Neutrophil (primary cell): ENCODE data around the gene BPIFB3.
"Not testable (repeated sequence)": the region's sequence is repeated elsewhere in the genome, so short reads cannot be mapped to it uniquely, and the experiment has no call there.

Experiments
- H3K27ac ChIP-seq: fragments of 200-600 bp; sonication (generic); 2 replicates; pipeline ENCODE4 v1.5.1; 2016; ENCODE audit warnings: mild to moderate bottlenecking, moderate library complexity
- H3K27me3 ChIP-seq: fragments of 200-600 bp; sonication (generic); 2 replicates; pipeline ENCODE4 v1.6.0; 2016; ENCODE audit warnings: mild to moderate bottlenecking
- H3K36me3 ChIP-seq: fragments of 200-600 bp; sonication (generic); 2 replicates; pipeline ENCODE4 v1.5.1; 2017
- H3K4me1 ChIP-seq, 2 experiments: fragments of 200-600 bp in 1 of 2; sonication (generic) in 1 of 2; 1 replicate in 1 of 2; 2 replicates in 1 of 2; pipeline versions ENCODE4 v1.5.1 to v1.6.1; 2013 to 2016; ENCODE audit warnings: low read depth in 1 of 2, low read length in 1 of 2, mild to moderate bottlenecking in 1 of 2, moderate library complexity in 1 of 2; ENCODE audit not compliant: control insufficient read depth in 1 of 2, insufficient read depth in 1 of 2
- H3K4me3 ChIP-seq, 2 experiments: fragments of 200-600 bp in 1 of 2; sonication (generic) in 1 of 2; 1 replicate in 1 of 2; 2 replicates in 1 of 2; pipeline ENCODE4 v1.5.1; 2013 to 2016; ENCODE audit warnings: low read depth in 1 of 2, low read length in 1 of 2, mild to moderate bottlenecking in 1 of 2, moderate library complexity in 1 of 2
- H3K9me3 ChIP-seq: fragments of 200-600 bp; sonication (generic); 2 replicates; pipeline ENCODE4 v1.5.1; 2016
- CTCF ChIP-seq: fragments of 200-600 bp; sonication (generic); IDR thresholded peaks from 2 replicates; pipeline ENCODE4 v1.5.1; 2016; ENCODE audit warnings: antibody characterized with exemption

The BPIFB3 gene

DNA sequence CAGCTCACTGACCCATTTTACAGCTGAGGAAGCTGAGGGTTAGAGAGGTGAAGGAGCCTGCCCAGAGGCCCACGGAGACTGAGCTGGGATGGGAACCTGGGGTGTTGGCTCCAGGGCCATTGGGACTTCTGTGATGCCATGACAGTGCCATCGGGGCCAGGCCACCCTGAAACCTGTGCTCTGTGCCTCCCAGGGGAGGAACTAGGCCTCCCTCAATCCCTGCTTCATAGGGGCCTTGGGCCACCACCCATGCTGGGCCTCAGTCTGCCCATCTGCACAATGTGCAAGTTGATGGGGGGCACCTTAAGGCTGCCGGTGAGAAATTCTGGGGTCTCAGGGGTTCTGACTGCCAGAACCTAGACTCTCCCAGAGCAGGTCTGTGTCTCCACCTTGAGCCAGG lies 50.6 kb downstream of the BPIFB3 start:
- Histone ChIP-seq H3K27me3 (no peaks in the 10 kb centered on the region), H3K27ac (no peak overlapping the region), H3K36me3 (no peaks in the 10 kb centered on the region), H3K4me1 (no peaks in the 10 kb centered on the region), H3K9me3 (no peaks in the 10 kb centered on the region), H3K4me3 (no peak overlapping the region)
- TF ChIP-seq CTCF = no peak

DNA sequence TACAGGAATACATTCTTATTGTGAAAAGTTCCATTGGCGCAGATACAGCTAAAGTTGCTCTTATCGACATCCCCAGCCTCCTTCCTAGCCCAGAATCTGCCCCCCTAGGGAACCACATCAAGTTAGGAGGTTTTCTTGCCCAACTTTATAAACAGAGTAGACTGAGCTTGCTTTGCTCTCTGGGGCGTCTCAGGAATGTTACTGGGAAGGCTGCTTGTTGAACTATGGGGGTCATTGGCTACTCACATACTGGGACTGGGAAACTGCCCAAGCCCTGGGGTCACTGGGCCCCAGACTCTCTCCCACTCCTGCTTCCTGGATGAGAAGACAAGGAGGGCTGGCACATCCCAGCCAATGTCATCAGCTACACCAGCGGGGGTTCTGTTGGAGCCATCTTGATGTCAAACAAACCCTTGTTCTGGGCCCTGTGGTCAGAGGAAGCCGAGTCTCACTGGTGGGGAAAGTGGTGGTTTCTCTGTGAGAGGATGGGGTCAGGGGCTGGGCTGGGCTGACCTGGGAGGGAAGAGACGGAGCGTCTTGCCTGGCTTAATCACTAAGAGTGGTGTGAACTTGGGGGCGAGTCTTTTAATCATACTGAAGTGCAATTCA lies 51.7 kb downstream of the BPIFB3 start:
- TF ChIP-seq CTCF = no peak
- Histone ChIP-seq H3K36me3 (no peaks in the 10 kb centered on the region), H3K4me1 (no peaks in the 10 kb centered on the region), H3K4me3 (no peak overlapping the region), H3K27me3 (no peaks in the 10 kb centered on the region), H3K27ac (no peak overlapping the region), H3K9me3 (no peaks in the 10 kb centered on the region)

DNA sequence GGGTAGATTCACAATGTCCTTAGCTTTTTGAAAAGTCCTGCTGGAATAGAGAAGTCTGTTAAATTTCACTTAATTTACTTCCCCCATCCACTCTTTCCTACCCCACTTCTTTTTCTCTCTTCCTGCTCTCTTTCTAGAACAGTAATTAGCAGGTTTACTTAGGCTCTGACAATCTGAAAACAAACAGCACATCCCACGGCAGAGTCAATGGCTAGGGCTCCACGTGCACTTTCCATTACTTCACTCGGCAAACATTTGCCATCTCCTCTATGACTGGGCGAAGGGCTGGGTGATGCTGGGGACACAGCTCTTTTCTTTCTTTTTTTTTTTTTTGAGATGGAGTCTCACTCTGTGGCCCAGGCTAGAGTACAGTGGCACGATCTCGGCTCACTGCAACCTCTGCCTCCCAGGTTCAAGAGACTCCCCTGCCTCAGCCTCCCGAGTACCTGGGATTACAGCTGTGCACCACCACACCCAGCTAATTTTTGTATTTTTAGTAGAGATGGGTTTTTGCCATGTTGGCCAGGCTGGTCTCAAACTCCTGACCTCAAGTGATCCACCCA lies 52.4 kb downstream of the BPIFB3 start:
- H3K4me1 ChIP-seq, H3K4me3 ChIP-seq, H3K9me3 ChIP-seq, H3K27me3 ChIP-seq, H3K36me3 ChIP-seq, H3K27ac ChIP-seq: not testable (repeated sequence)

- Histone ChIP-seq H3K27ac (no peak overlapping the region), H3K4me1 (no peaks in the 10 kb centered on the region), H3K27me3 (no peaks in the 10 kb centered on the region), H3K4me3 (no peak overlapping the region), H3K36me3 (no peaks in the 10 kb centered on the region), H3K9me3 (no peaks in the 10 kb centered on the region)
- no peak for TF ChIP-seq CTCF
These were observed 55.0 kb downstream of the BPIFB3 start for GRCh38 chr20:33108661-33109060.

DNA sequence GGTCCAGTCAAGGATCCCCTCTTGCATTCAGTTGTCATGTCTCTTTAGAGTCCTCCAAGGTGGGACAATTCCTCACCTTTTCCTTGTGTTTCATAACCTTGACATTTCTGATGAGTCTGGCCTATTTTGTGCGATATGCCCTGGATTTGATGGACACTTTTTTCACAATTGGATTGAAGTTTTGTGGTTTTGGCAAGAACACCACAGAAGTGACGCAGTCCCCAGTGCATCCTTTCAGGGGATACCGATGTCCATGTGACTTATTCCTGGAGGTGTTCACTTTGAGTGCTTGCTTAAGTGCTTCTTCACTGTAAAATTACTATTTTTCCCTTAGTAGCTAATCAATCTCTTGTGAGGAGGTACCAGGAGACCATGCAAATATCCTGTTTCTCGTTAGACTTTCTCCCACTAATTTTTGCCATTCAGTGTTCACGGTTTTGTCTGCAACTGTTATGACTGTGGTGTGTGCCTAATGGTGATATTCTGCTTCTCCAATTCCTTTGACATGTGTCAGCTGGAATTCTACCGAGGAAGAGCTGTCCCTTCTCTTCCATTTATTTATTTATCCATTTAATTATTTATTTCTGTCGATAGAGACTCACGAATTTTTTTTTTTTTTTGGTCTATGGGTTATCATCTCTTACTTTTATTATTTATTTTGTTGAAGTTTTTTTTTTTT lies 56.6 kb downstream of the BPIFB3 start:
- no peak for TF ChIP-seq CTCF
- Histone ChIP-seq H3K36me3 (no peaks in the 10 kb centered on the region), H3K27ac (no peak overlapping the region), H3K27me3 (no peaks in the 10 kb centered on the region), H3K9me3 (no peaks in the 10 kb centered on the region), H3K4me3 (no peak overlapping the region), H3K4me1 (no peaks in the 10 kb centered on the region)

DNA sequence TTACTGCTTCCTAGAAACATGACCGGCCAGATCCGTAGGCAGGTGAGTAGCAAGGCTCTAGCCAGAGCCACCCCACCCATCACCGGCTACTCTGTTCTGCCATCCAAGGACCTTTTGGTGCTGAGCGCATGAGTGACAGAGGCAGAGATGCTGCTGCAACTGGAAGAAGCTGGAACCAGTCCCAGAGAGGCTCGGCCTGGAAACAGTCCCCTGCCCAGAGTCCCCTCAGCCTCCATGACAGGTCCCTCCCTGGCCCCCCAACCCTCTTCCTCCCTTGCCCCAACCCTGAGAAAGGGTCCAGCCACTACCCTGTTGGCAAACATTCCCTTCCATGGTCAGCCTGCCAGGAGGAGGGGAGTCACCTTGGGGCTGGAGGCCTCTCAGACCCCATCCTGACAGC lies 57.6 kb downstream of the BPIFB3 start:
- no peak for TF ChIP-seq CTCF
- H3K36me3 ChIP-seq = no peaks in the 10 kb centered on the region

More for the DNA sequence above, 57.6 kb downstream of the BPIFB3 start:
- no peak overlapping the region for H3K27ac ChIP-seq
- no peaks in the 10 kb centered on the region for H3K27me3 ChIP-seq
- no peaks in the 10 kb centered on the region for H3K9me3 ChIP-seq
- no peak overlapping the region for H3K4me3 ChIP-seq
- H3K4me1 ChIP-seq = no peaks in the 10 kb centered on the region
